Activated effector memory CD4-positive, alpha-beta T cell treated with Interleukin-2 at 50 U/mL for 16 hours (primary cell): ENCODE data around the gene ANKRD62.
"Not testable (repeated sequence)": the region's sequence is repeated elsewhere in the genome, so short reads cannot be mapped to it uniquely, and the experiment has no call there.

Experiments
- DNase-seq: peaks from one replicate; pipeline ENCODE4 v3.0.0-alpha.2; 2020

ANKRD62 gene

DNA sequence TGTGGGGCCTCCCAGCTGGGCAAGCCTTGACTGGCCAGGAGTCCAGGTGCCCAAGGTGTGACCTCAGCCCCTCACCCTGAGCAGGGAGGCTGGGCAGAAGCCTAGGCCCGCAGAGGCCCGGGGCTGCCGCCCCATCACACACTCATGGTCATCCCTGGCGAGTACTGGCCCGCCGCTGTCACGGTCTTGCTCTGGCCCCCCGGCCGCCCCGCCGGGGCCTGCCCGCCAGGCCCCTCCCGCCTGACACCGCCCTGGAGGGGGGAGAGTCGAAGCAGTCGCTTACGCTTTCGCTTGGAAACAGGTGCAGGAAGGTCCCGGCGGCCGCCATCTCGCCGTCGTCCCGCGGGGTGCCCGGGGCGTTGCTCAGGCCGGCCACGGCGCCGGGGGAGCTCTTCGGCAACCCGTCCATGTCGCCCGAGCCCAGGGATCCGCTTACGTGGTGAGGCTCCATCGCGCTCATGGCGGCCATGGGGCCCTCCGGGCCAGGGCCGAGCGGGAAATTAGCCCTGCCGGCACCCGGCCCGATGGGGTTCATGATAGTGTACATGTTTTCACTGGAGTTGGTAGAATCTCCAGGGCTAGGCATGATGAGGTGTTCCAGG lies 26.6 kb upstream of the ANKRD62 start:
- no peak for DNase-seq

DNA sequence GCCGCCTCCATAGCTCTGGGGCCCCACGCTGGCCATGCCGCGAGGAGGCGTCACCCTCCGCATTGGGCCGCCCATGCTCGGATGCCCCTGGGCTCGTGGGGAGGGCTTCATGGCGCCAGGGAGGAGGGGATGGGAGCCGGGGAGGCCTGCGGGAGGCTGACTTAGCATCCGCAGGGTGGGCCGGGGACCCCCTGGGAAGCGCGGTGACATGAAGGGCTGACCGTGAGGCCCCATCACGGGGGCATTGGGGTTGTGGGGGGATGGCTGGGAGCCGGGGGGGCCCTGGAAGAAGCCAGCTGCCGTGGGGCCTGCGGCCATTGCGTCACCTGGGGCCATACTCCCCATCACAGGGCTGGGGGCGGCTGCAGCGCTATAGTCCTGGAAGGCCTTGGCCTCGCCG lies 26.0 kb upstream of the ANKRD62 start:
- DNase-seq: no peak

DNA sequence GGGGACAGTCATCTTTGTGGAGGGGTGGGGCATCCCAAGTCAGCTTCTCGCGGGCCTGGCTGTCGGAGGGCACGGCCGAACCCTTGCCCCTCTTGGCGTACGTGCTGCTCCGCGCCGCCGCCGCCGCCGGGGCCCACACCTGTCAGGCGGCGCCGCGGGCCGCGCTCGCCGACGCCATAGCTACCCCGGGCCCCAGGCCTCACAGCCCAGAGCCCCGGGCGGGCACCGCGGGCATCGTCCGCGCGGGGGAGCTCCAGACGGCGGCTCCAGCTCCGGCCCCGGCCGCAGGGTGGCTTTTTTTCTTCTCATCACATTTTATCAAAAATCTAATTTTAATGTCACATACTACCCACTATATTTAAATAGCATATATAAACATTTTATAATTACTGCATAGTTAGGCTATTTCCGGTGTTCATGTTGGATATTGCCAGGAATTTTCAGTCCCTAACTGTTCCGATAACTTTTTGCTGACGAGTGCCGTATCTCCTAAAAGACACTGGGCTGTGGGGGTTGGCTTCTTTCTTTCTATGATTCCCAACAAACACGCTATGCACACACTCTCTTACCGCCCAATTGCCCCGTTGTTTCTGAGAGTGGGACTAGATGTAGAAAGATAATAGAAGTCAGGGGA lies 25.2 kb upstream of the ANKRD62 start:
- DNase-seq: not testable (repeated sequence)

DNA sequence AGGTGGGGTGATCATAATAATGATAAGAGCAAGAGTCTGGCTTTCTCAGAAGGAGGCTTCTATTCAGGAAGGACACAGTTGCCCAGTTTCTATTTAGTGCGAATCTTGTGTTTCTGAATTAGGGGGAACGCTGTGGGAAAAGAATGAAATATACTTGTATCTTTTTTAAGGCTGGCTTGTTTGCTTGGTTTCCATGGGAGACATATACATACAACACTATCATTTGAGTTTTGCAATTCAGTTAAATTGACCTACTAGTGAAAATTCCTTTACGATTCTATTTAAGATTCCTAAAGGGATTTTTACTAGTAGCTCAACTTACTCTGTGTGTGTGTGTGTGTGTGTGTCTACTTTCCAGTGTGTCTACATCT lies 24.7 kb upstream of the ANKRD62 start:
- no peak for DNase-seq

DNA sequence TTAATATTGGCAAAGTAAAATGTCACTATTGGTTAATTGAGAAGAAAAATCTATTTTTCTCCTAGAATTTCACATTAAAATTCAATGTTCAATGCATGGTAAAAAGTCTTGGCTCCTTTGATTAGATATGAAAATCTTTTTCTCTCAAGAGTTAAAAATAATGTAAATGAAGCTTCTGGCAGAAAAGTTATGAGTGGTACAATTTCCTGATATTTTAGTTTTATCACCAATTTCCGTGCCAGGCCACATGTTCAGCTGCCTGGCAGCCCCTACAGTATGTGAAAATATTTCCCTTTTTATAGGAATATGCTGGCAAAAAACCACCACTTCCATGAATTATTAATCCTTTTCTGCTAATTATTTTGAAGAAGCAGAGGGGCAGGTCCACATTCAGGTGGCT lies 22.6 kb upstream of the ANKRD62 start:
- not testable (repeated sequence) for DNase-seq

DNA sequence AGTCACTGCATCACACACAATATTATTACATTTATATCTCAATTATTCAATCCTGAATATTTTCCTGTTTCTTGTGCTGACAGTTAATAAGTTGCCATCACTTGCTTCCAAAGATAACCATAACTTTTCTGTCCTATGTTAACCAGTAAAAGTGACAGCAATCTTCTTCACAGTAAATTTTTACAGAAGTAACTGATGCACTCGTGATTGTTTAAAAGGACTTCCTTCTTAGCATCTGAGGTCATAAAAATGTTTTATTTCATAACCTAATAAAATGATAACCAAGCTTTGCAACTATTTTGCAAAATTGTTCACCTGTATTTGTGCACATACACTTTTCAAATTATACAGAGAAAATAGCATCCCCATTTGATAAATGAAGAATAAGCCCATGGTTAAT lies 20.6 kb upstream of the ANKRD62 start:
- no peak for DNase-seq

DNA sequence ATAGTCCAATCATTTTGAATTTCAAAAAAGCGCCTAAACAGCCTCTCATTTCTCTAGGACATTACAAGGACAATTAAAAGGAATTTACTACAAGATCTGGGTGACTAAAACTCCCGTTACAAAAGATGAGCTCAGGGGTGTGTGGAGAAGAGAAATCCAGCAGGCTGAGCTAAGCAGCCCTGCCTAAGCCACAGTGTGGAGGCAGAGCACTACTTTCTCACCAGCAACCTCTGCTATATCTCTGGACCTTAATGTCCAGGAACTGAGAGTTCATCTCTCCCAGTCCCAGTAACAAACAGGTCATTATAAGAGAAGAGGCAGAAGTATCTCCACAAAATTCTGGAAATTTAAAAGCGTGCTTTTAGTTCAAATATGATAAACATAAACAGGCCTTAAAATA lies 18.9 kb upstream of the ANKRD62 start:
- DNase-seq: no peak

DNA sequence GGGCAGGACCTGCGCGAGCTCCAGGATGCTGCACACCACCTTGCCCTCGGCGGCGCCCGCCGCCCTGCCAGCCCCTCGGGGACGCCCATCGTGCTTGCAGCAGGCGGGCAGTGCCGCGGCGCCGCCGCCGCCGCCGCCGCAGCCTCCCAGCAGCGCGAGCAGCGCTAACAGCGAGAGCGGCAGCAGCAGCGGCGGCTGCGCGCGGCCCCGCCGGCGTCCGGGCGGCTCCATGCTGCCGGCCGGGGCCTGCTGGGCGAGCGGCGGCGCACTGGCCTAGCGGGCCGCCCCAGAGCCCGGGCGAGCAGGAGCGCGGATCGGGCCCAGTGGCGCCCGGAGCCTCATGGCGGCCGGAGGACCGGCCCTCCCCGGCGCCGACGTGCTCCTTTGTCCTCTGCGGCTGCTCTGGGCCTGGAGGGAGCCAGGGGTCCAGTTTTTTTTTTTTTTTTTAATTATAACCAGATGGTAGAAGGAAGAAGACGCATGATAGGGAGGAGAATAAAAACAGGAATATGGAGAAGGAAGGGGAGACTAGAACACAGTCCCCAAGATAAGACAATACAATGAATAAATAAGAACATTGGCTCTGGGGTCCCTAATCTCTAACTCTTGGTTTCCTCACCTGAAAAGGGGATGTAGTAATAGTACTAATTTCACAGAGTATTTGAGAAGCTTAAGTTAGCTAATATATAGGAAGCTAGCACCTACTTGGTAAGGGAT lies 17.1 kb upstream of the ANKRD62 start:
- no peak for DNase-seq

DNA sequence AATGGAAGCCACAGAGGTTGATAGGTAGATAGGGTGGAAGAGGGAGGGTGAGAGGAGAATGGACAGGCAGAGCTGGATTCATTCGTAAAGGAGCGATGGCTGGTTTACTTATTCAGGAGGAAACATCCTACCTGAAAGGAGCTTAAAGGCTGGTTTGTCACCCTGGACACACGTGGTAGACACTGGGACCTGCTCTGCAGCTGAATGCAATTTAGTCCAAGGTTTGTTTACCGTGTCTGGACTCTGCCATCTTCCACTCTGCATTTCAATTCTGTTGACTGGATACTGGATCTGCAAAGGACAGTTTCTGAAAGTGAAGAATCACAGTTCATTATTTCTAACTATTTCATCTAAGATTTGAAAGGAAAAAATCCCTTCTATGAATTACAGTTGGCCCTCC lies 15.6 kb upstream of the ANKRD62 start:
- DNase-seq: not testable (repeated sequence)

DNA sequence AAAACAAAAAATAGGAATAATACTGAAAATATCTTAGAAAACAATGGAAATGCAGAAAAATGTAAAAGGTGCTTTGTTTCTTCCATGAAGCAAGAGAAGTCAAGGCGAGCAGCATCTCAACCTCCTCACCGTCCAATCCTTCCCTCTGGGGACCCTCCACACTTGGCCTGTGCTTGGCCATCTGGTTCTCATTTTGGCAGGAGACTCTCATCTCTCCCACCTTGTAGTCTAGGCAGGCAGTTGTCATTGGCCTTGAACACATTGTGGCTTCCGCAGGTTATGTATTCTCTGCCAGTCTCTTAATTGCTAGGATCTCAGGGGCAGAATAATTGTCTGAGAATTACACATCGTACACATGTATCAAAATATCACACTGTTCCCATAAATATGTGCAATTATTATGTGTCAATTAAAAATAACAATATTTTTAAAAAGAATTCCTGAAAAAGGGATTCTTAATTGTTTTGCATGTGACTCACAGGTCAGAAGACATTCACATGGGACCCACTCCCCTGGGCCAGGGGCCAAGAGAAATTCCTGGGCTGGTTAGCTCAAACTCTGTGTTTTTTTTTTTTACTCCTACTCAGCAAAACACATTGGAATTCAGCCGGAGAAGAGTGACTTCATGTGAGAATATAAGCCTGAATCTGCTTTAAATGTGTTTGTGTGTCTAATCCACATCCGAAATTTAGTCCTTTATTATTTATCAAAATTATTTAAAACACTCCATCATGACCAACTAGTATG lies 14.0 kb upstream of the ANKRD62 start:
- DNase-seq: no peak

DNA sequence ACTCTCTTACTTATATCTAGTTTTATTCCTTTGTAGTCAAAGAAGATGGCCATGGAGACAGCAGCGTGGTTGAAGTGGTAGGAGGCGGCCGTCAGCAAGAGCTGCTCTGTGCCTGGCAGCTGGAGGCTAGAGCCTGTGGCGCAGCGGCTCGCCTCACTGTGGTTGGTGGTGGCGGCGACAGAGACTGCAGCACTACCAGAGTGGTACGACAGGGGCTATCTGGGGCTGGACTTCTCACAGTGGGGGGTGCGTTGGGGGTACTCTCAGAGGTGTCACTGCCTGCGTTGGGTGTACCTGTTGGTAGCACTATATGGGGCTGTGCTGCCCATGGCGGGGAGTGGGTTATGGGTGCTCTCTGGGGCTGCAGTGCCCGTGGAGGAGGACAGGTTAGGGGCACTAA lies 8.5 kb upstream of the ANKRD62 start:
- no peak for DNase-seq

DNA sequence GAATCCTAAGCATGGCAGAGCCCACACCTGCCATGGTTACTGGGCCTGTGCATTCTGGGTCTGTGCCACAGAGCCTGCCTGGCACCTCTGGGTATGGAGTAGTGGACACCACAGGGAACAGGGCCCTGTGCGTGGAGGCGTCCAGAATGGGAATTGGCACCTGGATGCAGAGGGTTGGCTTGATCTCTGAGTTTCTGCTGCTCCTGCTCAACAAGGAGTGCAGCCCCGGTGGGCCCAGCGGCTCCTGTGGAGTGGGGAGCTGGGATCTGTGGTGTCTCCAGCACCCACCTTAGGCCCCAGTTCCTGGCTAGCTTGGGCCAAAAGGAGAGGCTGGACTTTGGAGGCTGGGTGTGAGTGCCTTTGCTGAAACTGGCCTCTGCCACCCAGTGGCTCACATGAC lies 7.9 kb upstream of the ANKRD62 start:
- DNase-seq: no peak

DNA sequence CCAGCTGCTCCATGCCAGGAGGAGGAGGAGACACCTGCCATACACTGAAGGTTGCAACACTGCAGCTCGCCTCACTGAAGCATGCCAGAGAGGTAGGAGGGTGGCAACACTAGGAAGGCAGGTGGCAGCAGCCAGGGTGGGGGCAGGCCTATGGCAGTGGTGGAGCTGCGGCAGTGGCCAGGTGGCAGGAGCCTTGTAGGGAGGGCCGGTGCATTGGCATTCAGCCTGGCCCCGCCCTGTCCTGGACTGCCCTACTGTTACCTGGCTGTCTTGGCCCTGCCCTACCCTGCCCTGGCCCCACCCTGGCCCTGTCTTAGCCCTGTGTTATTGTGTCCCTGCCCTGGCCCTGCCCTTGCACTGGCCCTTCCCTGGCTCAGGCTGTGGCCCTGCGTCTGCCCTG lies 7.4 kb upstream of the ANKRD62 start:
- DNase-seq: no peak

DNA sequence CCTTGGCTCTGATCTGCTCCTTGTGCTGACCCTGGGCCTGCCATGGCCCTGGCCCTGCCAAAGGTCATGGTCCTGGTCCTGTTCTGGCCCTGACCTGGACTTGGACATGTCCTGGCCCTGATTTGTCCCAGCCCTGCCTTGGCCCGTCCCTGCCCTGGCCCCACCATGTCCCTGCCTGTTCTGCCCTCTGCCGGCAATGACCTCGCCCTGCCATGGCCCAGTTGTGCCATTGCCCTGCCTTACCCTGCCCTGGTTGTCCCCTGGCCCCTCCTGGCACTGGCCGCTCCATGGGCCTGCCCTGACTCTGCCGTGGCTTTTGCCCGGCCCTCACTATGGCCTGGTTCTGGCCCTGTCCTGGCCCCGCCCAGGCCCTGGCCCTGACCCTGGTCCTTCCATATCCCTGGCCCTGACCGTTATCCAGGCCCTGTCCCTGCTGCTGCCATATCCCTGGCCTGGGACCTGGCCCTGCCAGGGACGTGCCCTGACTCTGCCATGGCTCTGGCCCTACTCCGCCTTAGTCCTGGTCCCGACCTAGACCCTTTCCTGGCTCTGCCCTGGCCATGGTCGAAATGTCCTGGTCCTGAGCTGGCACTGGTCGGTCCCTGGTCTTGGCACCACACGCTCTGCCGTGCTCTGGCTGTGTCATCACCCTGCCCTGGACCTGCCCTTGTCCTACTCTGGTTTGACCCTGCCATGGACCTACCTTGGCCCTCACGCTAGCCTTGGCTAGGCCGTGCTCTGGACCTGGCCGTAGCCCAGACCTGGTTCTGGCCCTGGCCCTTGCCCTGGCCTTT lies 6.8 kb upstream of the ANKRD62 start:
- DNase-seq: no peak

DNA sequence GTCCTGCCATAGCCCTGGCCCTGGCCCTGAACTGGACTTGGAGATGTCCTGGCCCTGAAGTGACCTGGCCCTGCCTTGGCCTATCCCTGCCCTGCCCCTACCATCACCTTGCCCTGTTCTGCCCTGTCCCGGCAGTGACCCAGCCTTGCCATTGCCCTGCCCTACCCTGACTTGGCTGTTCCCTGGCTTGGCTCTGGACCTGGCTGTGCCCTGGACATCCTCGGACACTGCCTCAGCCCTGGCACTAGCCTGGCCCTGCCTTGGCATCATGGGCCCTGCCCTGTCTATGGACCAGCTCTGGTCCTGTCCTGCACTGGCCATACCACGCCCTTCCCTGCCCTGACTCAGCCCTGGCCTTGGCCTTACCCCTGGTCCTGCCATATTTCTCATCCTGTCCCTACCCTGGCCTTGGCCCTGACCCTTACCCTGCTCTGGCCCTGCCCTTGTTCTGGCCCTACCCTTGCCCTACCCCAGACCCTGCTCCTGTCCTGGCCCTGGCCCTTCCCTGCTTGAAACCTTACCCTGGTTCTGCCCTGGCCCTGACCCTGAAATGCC lies 6.1 kb upstream of the ANKRD62 start:
- no peak for DNase-seq

DNA sequence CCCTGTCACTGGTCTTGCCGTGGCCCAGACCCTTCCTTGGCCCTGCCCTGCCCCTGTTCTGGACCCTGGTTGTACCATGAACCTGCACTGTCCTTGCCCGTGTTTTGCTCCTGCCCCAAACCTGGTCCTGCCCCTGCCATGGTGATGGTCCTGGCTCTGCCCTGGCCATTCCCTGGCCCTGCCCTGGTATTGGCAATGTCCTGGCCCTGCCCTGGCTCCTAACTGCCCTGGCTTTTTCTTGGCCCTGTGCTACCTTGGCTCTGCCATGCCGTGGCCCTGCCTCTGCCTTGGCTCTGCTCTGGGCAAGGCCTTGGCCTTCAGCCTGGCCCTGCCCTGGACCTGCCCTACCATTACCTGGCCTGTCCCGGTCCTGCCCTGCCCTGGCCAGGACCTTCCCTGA lies 5.5 kb upstream of the ANKRD62 start:
- no peak for DNase-seq

DNA sequence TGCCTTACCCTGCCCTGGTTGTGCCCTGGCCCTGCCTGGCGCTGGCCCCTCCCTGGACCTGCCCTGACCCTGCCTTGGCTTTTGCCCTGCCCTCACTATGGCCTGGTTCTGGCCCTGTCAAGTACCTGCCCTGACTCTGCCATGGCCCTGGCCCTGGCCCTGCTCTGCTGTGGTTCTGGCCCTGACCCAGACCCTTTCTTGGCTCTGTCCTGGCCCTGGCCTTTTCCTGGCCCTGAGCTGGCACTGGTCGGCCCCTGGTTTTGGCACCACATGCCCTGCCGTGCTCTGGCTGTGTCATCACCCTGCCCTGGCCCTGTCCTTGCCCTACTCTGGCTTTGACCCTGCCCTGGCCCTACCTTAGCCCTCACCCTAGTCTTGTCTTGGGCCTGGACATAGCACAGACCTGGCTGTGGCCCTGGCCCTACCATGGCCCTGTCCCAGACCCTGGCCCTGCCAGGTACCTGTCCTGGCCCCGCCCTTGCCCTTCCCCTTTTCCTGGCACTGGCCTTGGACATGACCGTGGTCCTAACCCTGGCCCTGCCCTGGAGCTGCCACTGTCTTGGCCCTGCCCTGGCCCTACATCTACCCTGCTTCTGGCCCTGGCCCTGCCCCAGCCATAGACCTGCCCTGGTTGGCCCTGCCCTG lies 4.8 kb upstream of the ANKRD62 start:
- DNase-seq: no peak

DNA sequence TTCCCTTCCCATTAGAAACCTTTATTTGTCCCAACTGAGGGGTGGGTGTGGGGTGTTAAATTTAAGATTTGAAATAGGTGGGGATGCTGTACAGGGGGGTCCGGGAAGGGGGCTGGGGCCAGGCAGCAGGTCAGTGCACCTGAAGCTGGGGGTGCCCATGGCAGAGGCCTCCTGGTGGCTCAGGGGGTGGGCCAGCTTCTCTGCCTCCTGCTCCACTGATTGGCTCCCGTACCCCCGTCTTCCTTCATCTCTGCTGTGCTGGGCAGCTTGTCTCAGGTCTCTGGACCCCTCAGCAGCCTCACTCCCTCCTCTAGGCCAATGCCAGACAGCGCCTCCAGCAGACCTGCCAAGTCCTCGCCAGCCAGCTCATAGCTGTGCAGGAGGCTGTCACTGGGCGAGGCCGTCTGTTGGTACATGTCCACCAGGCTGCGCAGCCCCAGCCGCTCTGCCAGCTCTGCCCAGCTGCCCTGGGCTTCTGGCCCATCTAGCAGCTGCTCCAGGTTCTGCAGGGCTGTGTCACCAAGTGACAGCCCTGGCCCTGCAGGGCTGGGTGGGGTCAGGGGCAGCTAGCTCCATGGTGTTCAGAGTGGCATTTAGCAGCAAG lies 2.0 kb upstream of the ANKRD62 start:
- no peak for DNase-seq

DNA sequence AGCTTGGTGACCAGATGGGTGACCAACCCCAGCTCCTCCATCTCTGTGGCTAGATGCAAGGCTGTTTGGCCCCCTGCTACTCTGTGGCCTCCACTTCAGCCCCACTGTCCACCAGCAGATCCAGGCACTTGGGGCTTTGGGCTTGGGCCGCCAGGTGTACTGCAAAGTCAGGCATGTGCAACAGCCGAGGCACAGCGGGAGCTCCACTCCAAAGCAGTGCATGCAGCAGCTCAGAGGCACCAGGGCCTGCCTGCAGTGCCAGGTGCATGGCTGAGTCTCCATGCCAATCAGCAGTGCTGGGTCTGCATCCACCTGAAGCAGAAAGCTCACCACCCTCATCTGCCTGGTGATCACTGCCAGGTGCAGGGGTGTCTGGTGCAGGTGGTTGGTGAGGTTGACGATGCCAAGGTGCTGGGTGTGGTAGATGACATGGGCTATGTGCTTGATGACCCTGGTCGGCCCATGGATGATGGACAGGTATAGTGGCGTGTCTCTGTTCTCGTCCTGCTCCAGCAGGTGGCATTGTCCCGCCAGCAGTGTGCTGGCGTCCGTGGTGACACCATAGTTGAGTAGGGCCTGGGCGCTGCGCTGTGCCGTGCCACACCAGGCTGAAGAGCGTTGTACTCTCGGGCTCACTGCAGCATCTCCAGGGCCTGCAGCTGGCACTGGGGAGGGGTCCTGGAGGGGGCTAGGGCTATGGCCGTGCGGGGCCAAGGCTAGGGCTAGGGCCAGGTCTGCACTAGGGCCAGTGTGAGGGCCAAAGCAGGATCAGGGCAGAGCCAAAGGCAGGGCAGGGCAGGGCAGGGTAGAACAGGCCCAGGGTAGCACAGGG lies 1.0 kb upstream of the ANKRD62 start:
- DNase-seq: no peak

DNA sequence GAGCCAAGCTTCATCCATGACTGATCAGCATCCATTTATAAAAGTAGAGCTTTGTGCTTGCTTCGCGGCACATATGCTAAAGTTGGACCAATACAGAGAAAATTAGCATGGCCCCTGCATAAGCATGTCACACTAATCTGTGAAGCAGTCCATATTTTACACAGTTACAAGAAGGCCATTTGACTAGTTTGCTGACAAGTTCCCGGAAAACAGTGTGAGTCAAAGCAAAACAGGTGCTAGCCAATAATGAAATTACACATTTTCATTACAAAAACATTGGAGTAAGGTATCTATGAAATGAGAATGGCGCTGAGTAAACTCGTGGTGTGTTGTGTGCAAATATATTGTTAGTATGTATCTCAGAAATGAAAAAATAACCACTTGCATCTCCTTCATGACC lies 4.7 kb downstream of the ANKRD62 start:
- no peak for DNase-seq

DNA sequence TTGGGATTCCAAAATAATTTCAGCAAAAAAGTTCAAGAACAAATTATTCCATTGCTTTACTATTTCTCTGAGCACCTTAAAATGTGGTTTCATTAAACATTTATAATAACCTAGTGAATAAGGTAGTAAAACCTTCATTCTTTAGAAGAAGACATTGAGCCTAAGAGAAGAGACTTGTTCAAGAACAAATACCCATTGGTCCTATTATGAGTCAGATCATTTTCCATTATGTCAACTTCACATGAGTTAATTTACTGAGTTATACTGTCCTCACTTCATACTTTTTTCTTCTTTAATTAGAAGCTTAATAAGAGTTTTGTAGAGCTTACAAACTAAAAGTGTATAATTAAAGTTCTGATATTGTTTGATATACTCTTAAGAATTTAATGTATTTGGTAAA lies 5.5 kb downstream of the ANKRD62 start:
- DNase-seq: no peak
